Skeletal muscle cell (primary cell): ENCODE results near the gene SLC9A1.
"Not testable (repeated sequence)": the region's sequence is repeated elsewhere in the genome, so short reads cannot be mapped to it uniquely, and the experiment has no call there.

Experiments used
- DNase-seq: peaks from one replicate; pipeline ENCODE4 v3.0.0-alpha.2; 2010; ENCODE audit warnings: low read depth
- H3K4me3 ChIP-seq: 2 replicates; pipeline ENCODE4 v1.5.1; 2011; ENCODE audit warnings: low read depth, mild to moderate bottlenecking, control low read depth, low read length, moderate library complexity

Gene SLC9A1

DNA sequence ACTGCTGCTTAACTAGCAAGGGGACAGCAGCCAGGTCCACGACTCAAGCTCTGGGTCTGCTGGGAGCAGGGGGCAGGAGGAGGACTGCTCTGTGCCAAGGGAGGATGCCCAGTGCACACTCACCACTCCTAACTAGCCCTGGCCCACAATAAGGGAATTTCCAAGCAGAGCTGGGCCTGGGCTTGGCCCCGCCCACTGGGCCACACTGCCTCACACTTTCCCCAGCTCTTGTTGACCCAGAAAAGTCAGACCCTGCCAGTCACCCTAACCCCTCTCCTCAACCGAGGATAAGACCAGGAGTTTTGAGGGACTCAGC, 18.7 kb downstream of the SLC9A1 start:
- DNase-seq, result no peak
- H3K4me3 ChIP-seq, result no peak overlapping the region

DNA sequence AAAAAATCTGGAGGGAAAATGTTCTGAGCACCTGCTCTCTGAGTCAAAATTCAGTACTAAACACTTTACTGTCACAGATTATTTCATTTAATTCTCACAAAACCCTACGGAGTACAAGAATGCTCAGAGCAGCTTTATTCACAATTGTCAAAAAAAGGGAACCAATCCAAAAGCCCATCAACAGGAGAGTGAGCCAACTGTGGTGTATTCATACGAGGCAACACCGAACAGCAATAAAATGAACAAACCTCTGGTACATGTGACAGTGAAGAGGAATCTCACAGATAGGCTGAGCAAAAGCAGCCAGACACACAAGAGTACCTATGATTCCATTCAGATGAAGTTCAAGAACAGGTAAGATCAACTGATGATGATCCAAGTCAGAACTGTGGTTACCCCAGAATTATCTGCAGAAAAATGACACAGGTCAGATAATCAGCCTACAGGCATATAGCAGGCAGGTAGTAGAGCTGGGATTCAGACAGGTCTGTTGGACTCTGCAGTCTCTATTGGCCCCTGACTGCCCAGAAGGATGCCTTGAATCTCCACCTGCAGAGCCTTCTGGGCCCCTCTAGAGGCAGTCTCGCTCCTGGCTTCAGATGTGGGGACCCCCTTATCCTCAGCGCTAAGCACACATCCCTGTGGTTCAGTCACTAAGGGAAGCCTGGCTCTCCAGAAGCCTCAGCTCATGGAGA, 19.2 kb downstream of the SLC9A1 start:
- no peak for DNase-seq
- no peak overlapping the region for H3K4me3 ChIP-seq

DNA sequence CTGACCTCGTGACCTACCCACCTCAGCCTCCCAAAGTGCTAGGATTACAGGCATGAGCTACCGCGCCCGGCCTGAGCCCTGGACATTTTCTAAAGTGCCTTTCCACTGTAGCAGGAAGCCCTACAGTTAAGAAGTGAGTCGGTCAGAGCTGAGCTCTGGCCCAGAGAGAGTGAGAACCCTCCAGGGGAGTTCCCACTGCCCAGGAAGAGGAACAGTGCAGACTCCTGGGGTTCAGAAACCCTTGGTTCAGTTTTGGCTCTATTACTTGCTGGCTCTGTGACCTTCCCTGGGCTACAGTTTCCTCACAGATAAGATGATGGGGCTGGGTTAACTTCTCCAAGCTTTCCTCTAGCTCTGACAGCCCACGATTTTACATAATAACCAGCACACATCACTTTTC, 20.9 kb downstream of the SLC9A1 start:
- H3K4me3 ChIP-seq, result no peak overlapping the region
- DNase-seq, result no peak

DNA sequence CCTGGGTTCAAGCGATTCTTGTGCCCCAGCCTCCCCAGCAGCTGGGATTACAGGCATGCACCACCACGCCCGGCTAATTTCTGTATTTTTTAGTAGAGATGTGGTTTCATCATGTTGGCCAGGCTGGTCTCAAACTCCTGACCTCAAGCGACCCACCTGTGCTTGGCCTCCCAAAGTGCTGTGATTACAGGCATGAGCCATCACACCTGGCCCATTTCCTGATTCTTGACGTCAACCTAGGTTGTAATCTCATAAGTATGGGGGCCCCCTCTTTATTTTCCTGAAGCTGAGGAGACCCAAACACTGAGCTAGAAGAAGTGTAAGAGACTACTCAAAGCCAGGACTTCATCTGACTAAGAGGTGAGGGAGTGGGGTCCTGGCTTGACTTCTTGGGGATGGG, 21.8 kb downstream of the SLC9A1 start:
- H3K4me3 ChIP-seq, result no peak overlapping the region
- no peak for DNase-seq

DNA sequence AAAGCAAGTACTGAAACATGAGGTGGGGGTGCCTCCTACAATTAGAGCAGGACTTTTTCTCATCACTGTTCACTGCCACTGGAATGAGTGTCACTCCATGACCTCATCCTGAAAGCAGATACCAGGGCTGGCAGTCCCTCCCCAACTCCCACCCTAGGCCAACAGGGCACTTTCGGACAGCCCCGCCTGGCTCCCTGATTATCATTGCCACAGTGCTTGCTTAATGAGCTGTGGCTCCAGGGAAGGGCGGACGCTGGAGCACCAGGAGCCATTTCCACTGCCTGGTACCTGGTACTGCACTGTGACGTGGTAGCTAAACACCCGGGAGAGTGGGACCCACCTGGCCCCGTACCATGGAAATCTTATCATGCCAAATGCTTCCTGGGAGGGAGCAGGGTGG, 22.3 kb downstream of the SLC9A1 start:
- H3K4me3 ChIP-seq, result no peak overlapping the region

DNA sequence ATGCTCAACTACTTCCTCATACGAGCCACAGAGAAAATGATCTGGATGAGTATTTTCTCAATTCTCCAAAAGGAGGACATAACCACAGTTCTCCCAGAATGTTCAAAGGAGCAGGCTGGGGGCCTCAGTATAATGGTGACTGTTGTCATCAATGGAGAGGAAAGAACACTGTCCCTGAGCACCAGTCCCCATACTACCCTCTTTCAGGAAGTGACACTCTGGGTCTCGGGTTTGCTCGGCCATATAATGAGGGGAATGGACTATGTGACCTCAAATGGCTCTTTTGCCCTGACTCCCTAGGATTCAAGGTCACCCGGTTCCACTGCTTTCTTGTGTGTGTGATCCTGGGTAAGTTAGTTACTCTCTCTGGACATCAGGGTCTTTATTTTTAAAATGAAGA, 22.8 kb downstream of the SLC9A1 start:
- no peak overlapping the region for H3K4me3 ChIP-seq
- no peak for DNase-seq

More for the DNA sequence above, 22.3 kb downstream of the SLC9A1 start:
- no peak for DNase-seq

DNA sequence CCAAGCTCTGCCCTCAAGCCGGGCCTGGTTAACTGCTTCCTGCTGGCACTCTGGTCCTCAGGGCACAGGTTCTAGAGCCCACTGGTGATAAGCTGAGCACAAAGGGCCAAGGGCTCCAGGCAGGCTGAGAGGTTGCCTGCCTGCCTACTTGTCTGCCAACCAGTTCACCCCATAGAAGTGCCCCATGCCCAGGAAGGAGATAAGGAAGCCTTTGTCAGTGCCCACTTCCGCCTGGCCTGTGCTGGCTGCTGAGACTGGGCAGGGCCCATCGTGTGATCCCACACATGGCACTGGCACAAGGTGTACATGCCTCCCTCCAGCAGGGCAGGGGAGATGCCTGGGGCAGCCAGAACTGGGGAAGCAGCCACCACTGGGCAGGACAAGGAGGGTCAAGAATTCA, 24.1 kb downstream of the SLC9A1 start:
- no peak overlapping the region for H3K4me3 ChIP-seq
- no peak for DNase-seq

DNA sequence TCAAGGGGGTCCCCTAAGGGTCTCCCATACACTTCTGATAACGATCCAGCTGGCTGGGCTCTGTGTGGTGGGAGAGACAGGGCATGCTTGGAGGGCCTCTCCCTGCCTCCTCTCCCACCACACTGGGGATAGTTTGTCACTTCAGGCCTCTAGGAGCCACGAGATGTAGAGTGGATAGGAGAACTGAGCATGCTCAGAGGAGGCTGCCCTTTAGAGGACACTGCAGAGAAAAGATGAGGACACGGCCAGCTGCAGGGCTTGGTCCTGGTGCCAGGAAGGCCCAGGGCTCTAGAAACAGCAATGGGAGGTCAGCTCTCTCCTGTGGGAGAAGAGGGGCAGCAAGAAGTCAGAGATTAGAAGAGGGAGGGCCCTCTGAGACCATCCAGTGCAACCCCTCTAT, 25.7 kb downstream of the SLC9A1 start:
- no peak for DNase-seq
- no peak overlapping the region for H3K4me3 ChIP-seq

DNA sequence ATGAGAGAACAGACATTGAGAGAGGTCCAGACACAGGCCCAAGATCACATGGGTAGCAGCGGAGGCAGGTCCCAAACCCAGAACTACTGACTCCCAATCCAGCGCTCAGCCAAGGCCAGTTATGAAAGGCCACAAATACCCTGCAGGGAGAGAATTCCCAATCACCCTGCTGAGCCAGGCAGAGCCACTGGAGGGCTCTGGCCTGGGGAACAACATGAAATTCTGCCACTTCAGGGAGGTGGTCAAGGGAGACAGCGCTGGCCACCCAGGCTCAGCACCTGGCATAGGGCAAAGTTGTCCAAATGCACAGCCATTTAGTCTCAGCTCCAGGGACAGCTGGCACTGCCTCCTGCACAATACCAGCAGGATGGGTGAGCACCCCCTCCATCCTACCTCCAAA, 27.5 kb downstream of the SLC9A1 start:
- no peak for DNase-seq
- no peak overlapping the region for H3K4me3 ChIP-seq

DNA sequence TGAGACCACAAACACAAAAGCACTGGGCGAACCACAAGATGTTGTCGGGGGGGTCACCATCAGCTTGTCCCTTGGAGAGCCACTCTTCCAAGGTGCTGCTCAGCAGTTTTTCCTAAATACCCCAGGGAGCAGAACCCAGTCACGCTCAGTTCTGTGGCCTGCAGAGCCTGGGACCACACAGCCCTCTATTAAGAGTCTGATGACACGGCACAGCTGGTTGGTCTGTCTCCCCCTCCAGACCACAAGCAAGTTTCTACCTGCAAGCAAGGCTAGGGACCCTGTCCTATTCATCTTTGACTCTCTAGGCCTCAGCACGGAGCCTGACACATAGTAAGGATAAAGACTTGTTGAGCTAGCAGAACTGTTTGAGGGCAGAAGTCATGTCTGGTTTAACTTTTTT, 28.5 kb downstream of the SLC9A1 start:
- no peak overlapping the region for H3K4me3 ChIP-seq
- no peak for DNase-seq

DNA sequence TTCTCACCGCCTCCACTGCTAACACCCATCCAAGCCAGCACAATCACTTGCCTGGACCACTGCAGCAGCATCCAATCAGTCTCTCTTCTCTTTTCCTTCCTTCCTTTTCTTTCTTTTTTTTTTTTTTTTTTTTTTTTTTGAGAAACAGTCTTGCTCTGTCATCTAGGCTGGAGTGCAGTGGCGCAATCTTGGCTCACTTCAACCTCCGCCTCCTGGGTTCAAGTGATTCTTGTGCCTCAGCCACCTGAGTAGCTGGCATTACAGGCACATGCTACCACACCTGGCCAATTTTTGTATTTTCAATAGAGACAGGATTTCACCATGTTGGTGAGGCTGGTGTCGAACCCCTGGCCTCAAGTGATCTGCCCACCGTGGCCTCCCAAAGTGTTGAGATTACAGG, 29.8 kb downstream of the SLC9A1 start:
- DNase-seq, H3K4me3 ChIP-seq: not testable (repeated sequence)

DNA sequence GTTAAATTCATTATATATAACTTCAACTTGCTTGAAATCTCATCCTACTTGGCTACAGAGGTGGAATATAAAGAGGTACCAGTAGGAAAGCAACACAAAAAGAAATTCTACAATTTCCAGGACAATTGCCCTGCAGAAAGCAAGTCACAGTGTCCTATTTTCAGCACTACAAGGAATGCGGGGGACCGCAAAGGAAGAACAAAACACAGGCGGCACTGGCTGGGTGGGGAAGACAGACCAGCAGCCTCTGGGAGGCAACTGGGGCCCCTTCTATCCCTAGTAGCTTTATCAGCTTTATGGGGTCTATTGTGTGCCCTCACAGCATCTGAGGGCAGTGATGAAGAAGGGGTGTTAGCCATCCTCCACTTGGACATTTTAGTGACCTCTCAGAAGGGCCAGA, 30.5 kb downstream of the SLC9A1 start:
- no peak overlapping the region for H3K4me3 ChIP-seq
- DNase-seq, result no peak

DNA sequence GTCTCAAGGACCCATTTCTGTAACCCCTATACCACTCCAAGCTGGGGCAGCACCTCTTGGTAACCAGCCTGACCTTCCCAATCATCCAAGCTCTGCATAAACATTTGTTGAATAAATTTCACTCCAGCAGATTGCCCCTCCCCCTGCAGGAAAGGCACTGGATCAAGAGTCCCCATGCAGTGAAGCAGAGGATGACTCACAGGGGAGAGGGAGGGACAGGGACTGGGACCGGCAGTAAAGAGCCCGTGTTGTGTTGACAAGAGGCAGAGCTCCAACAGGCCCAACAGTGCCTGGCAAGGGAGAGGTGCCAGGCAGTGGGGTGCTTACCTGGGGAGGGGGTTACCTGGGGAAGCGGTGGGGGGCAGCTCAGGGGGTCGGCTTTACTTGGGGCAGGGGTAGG, 32.3 kb downstream of the SLC9A1 start:
- no peak overlapping the region for H3K4me3 ChIP-seq
- no peak for DNase-seq

DNA sequence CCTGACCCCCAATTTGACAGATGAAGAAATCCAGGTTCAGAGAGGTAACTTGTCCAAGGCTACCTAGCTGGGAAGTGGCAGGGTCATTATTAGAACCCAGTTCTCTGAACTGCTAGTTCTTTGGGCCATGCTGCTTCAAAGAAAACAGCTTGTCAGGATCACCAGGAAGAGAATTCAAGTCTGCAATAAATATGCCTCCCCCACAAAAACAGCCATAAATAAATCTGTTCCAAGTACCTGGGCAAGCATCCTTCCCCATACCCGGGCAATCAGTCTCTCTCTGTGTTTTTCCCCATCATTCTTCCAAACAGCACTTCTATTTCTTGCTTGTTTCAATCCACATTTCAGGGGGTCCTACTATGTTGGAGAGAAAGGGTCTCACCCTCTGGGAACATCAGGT, 34.1 kb downstream of the SLC9A1 start:
- DNase-seq, result no peak
- H3K4me3 ChIP-seq, result no peak overlapping the region

DNA sequence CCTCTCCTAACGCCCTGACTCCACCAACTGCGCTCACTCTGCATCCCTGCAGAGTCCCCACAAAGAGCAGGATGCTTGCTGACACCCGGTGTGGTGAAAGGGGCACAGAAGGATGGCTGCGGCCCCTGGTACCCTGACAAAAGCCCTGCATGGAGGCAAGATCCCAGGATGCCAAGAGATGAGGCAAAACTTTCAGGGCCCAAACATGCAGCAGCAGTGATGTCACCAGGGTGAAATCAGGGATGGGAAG, 36.6 kb downstream of the SLC9A1 start:
- DNase-seq, result no peak
- H3K4me3 ChIP-seq, result no peak overlapping the region

DNA sequence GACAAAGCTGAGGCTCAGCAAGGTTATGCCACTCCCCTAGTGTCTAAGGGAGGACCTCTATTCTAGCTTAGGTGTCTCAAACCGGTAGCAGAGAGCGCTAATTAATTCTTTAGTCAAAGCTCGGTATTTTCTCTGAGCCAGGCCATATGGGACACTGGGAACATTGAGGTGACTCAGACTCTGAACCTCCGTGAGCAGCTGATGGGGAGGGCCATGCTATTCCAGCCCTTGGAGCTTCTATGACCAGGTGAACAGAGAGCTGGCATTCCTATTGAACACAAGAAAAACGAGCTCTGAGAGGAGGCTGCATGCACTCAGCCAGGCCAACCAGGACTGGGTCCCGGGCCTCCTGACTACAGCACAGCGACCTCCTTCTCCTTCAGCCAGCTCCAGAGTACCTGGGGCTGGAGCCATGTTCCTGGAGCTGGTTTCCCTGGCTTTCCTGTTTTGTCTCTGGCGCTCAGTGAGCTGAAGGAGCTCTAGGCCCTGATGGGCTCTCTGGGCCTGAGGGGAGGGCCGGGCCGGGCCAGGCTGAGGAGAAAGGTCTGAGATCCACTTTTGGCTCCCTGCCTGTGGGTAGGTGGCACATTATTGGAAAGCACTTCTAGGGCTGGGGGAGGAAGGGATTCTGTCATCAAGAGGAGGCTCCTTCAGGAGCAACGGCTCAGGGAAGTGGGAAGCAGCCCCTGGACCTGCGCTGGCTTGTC, 37.0 kb downstream of the SLC9A1 start:
- no peak overlapping the region for H3K4me3 ChIP-seq
- DNase-seq, result no peak

DNA sequence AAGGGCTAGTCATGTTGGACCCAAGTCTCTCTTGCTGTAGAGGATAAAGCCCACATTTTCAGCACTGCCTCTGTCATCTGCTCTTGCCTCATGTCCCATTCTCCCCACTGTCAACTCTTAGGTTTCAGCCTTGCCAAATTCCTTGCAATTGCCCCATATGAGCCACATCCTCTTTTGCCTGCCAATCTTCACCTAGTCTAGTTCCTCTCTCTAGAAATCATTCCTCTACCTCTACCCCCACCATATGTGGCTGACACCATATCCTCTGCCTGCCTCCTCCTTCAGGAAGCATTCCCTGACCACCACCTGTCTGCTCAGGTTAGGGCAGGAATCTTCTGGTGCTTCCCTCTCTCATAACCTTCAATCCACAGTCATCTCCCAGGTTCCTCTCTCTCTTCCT, 38.2 kb downstream of the SLC9A1 start:
- no peak for DNase-seq
- no peak overlapping the region for H3K4me3 ChIP-seq

DNA sequence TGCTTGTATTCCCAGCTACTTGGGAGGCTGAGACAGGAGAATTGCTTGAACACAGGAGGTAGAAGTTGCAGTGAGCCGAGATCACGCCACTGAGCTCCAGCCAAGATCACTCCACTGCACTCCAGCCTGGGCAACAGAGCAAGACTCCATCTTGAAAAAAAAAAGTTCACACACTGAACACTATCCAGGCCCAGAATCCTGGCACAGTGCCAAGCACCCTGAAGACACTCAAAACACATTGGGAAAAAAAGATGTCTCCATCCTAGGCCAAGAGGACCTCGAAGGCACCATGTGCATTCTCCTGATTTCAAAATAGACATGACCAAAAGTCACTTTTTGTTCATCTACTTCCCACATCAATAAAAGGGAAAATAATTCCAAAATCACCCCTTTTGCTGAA, 38.7 kb downstream of the SLC9A1 start:
- H3K4me3 ChIP-seq, result no peak overlapping the region
- no peak for DNase-seq

DNA sequence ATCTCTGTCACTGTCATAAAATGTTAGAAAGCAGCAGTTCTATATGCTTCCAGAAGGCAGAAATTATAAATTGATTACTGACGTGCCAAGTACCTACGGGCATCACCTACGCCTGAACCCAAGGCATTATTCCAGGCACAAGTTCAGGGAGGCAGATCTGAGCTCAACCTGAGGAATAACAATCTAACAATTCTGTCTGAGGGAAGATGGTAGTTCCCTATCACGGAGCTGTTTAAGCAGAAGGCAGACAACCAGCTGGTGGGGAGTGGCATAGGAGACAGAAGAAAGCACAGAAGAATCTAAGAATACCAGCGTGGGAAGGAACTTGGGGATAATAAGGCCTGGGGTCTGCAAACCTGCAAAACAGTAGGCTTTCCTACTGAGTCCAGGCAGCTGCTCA, 40.4 kb downstream of the SLC9A1 start:
- no peak overlapping the region for H3K4me3 ChIP-seq
- DNase-seq, result no peak

DNA sequence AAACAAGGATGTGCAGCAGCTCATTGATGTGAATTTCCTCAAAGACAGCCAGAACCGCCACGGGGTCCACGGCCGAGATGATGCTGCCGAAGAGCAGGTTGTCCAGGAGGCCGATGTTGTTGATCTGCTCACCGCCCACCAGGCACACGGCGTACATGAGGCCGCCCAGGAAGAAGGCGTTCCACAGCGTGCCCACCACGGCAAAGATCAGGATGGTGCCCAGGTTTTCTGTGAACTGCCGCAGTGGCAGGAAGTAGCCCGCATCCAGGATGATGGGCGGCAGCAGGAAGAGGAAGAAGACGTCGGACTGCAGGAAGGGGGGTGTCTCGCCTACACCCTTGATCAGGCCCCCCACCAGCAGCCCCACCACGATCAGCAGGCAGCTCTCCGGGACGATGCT, 41.1 kb downstream of the SLC9A1 start:
- H3K4me3 ChIP-seq, result no peak overlapping the region
- no peak for DNase-seq

DNA sequence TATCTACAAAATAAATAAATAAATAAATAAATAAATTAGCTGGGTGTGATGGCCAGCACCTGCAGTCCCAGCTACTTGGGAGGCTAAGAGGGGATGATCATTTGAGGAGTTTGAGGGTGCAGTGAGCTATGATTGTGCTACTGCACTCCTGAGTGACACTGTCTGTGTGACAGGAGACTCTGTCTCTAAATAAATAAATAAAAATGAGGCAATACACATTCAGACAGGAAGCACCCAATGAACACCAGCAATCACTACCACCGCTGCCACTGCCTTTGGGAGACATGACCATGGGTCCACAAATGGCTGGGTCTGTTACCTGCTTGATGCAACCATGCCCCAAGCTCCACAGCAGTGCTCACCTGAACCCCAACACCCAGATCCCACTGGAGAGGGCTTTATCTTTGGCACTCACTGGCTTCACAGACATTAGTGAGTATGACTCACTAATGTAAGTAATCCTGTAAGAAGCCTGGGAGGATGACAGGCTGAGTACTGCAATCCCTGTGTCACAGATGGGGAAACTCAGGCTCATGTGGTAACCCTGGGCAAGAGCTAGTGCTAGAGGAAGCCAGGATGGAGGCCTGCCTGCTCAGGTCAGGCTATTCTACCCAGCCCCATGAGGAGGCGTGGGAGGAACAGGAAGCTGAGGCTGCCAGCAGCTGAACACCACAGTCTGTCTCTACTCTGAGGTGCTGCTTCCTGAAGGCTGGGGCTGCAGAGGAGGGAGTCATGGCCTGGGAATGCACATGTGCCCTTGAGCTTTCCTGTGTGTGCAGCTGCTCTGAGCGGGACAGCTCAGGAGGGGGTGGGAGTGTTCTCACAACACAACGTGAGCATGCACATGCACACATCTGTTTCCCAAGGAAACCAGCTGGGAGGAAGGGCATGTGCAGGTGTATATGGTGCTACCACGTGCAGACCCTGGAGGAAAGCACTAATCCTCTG, 43.0 kb downstream of the SLC9A1 start:
- DNase-seq, result peak; percentile 100
- H3K4me3 ChIP-seq, result no peak overlapping the region
